Measurements from ENCODE around the gene GRM2.
"Not testable (repeated sequence)": the region's sequence is repeated elsewhere in the genome, so short reads cannot be mapped to it uniquely, and the experiment has no call there.

Gene GRM2

GRCh38 chr3:51735950-51736349 is 29.1 kb downstream of the GRM2 start:
- H3K27me3 ChIP-seq (ENCODE audit: insufficient read depth, low read depth, severe bottlenecking), result no peaks in the 10 kb centered on the region
- H3K36me3 ChIP-seq, result no peaks in the 10 kb centered on the region
- no peak overlapping the region for H3K4me3 ChIP-seq (ENCODE audit: low read depth, low read length)
- DNase-seq, result no peak
- no peaks in the 10 kb centered on the region for H3K9me3 ChIP-seq (ENCODE audit: severe bottlenecking)
- TF ChIP-seq CTCF (IDR thresholded peaks at IDR 0.05; ENCODE audit: low read depth, low read length), result no peak
- H3K27ac ChIP-seq, result no peak overlapping the region

- no peak for DNase-seq
- H3K27me3 ChIP-seq (ENCODE audit: insufficient read depth, low read depth, severe bottlenecking), result no peaks in the 10 kb centered on the region
- no peak overlapping the region for H3K27ac ChIP-seq
- TF ChIP-seq CTCF (IDR thresholded peaks at IDR 0.05; ENCODE audit: low read depth, low read length), result no peak
- no peaks in the 10 kb centered on the region for H3K9me3 ChIP-seq (ENCODE audit: severe bottlenecking)
- H3K4me3 ChIP-seq (ENCODE audit: low read depth, low read length), result no peak overlapping the region
- H3K36me3 ChIP-seq, result no peaks in the 10 kb centered on the region
These were observed 32.2 kb downstream of the GRM2 start for GRCh38 chr3:51739110-51739509.

- not testable (repeated sequence) for H3K4me3 ChIP-seq (ENCODE audit: low read depth, low read length); H3K36me3 ChIP-seq; H3K27me3 ChIP-seq (ENCODE audit: insufficient read depth, low read depth, severe bottlenecking); DNase-seq; H3K9me3 ChIP-seq (ENCODE audit: severe bottlenecking); H3K27ac ChIP-seq
These were observed 35.5 kb downstream of the GRM2 start for GRCh38 chr3:51742320-51742719.

DNA sequence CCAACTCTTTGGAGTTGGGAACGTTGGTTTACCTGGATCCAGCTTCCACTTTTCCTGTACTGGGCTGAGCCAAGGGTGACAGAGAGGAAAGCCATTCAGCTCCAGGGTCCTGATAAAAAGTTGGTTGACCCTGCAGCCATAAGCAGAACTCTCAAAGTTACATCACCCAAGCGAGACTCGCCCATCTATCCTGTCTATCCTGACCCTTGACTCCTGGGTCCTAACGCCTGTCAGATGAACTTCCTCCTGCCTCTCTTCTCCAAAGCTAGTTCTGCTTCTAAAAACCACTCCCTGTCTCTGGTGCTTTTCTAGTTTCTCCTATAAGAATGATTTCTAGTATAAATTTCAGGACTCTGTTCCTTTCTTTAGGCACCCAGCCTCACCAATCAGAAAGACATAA is 36.1 kb downstream of the GRM2 start:
- not testable (repeated sequence) for H3K4me3 ChIP-seq (ENCODE audit: low read depth, low read length); H3K27ac ChIP-seq; H3K27me3 ChIP-seq (ENCODE audit: insufficient read depth, low read depth, severe bottlenecking); H3K36me3 ChIP-seq; H3K9me3 ChIP-seq (ENCODE audit: severe bottlenecking); DNase-seq

DNA sequence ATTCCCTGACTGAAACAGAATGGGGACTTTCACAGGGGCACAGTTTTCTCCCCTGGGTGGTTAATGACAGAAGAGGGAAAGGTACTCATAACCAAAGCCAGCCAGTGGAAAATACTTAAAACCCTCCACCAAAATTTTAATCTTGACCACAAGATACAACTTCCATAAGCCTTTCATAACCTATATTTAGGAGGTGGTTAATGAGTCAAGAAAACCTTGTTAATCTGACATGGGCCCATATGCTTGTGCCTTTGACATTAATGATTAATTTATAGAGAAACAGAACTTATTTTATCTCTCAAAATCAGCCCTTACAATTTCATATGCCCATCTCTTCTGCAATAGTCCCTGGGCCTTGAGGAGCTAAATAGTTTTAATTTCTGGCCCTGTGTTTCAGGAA is 41.0 kb downstream of the GRM2 start:
- no peak for DNase-seq
- H3K4me3 ChIP-seq (ENCODE audit: low read depth, low read length), result no peak overlapping the region
- peaks cover 3% of the 10 kb centered on the region for H3K9me3 ChIP-seq (ENCODE audit: severe bottlenecking)
- no peak for TF ChIP-seq CTCF (IDR thresholded peaks at IDR 0.05; ENCODE audit: low read depth, low read length)
- H3K27ac ChIP-seq, result no peak overlapping the region
- H3K36me3 ChIP-seq, result no peaks in the 10 kb centered on the region
- no peaks in the 10 kb centered on the region for H3K27me3 ChIP-seq (ENCODE audit: insufficient read depth, low read depth, severe bottlenecking)

- Histone ChIP-seq H3K36me3 (no peaks in the 10 kb centered on the region), H3K27ac (no peak overlapping the region), H3K4me3 (ENCODE audit: low read depth, low read length) (no peak overlapping the region), H3K27me3 (ENCODE audit: insufficient read depth, low read depth, severe bottlenecking) (no peaks in the 10 kb centered on the region), H3K9me3 (ENCODE audit: severe bottlenecking) (peaks cover 3% of the 10 kb centered on the region)
- DNase-seq, result no peak
- no peak for TF ChIP-seq CTCF (IDR thresholded peaks at IDR 0.05; ENCODE audit: low read depth, low read length)
These were observed 41.5 kb downstream of the GRM2 start for GRCh38 chr3:51748327-51748726.

- no peak overlapping the region for H3K4me3 ChIP-seq (ENCODE audit: low read depth, low read length)
- no peak for DNase-seq
- no peaks in the 10 kb centered on the region for H3K36me3 ChIP-seq
- H3K27me3 ChIP-seq (ENCODE audit: insufficient read depth, low read depth, severe bottlenecking), result no peaks in the 10 kb centered on the region
- H3K9me3 ChIP-seq (ENCODE audit: severe bottlenecking), result peaks cover 3% of the 10 kb centered on the region
- TF ChIP-seq CTCF (IDR thresholded peaks at IDR 0.05; ENCODE audit: low read depth, low read length), result no peak
- no peak overlapping the region for H3K27ac ChIP-seq
These were observed 44.0 kb downstream of the GRM2 start for GRCh38 chr3:51750878-51751277.
